B cell (primary cell): ENCODE results near the gene DNALI1. TPM values are rescaled to one million over a fixed set of nuclear protein-coding genes. Genes with fewer than 3 reads are reported as not detected.
"Not testable (repeated sequence)": the region's sequence is repeated elsewhere in the genome, so short reads cannot be mapped to it uniquely, and the experiment has no call there.

Experiments
- ATAC-seq: fragments of 200-7000 bp; cut with Tn5 transposase; one replicate; pipeline ENCODE4 v1.10.0; 2021; ENCODE audit warnings: low read depth, mild to moderate bottlenecking, moderate number of reproducible peaks, moderate library complexity
- CTCF ChIA-PET: fragments of 350-600 bp; sonication (Branson Sonifier 250); formaldehyde crosslinking; loops from one replicate; lab custom pipeline; 2021; ENCODE audit warnings: antibody characterized with exemption, inconsistent platforms; lab: Charles Lee
- POLR2A ChIA-PET: fragments of 350-600 bp; sonication (Branson Sonifier 250); formaldehyde crosslinking; loops from one replicate; lab custom pipeline; 2021; ENCODE audit warnings: antibody characterized with exemption; lab: Charles Lee
- DNase-seq: peaks from one replicate; pipeline ENCODE4 v3.0.0; 2013
- H2AFZ ChIP-seq: 2 replicates; pipeline ENCODE4 v1.6.1; 2012; ENCODE audit warnings: mild to moderate bottlenecking, low read depth, low read length; ENCODE audit not compliant: insufficient read depth, poor library complexity, severe bottlenecking
- H3K27ac ChIP-seq, 2 donors: 1 replicate in 1 of 2; 2 replicates in 1 of 2; pipeline ENCODE4 v1.5.1; 2012 to 2013; ENCODE audit warnings: low read length in 2 of 2, mild to moderate bottlenecking in 2 of 2, moderate library complexity in 1 of 2
- H3K27me3 ChIP-seq, 4 experiments: fragments of 200-600 bp in 1 of 4; sonication (generic) in 1 of 4; replicated peaks in 1 of 4; 1 replicate in 2 of 4; 2 replicates in 2 of 4; pipeline versions ENCODE4 v1.6.1 to v1.7.0; 2013 to 2016; ENCODE audit warnings: low read length in 3 of 4, mild to moderate bottlenecking in 2 of 4, mixed read lengths in 1 of 4, moderate library complexity in 1 of 4; ENCODE audit not compliant: insufficient read depth in 4 of 4, control insufficient read depth in 3 of 4; ENCODE audit errors: control extremely low read depth in 1 of 4
- H3K36me3 ChIP-seq, 2 experiments: replicated peaks in 1 of 2; 1 replicate in 1 of 2; 2 replicates in 1 of 2; pipeline versions ENCODE4 v1.6.1 to v1.7.1; 2013; ENCODE audit warnings: low read length in 1 of 2; ENCODE audit not compliant: insufficient read depth in 2 of 2, control insufficient read depth in 1 of 2; ENCODE audit errors: control extremely low read depth in 1 of 2, extremely low read depth in 1 of 2
- H3K4me1 ChIP-seq, 2 donors: fragments of 200-600 bp in 1 of 2; sonication (generic) in 1 of 2; 1 replicate in 1 of 2; 2 replicates in 1 of 2; pipeline versions ENCODE4 v1.5.1 to v1.6.1; 2013 to 2017; ENCODE audit warnings: low read length in 2 of 2; ENCODE audit not compliant: control insufficient read depth in 2 of 2, insufficient read depth in 2 of 2
- H3K4me2 ChIP-seq: replicated peaks from 2 replicates; pipeline ENCODE3; 2012; ENCODE audit warnings: mild to moderate bottlenecking, low read depth, low read length; ENCODE audit not compliant: poor library complexity, severe bottlenecking
- H3K4me3 ChIP-seq, 5 experiments: fragments of 200-600 bp in 1 of 5; sonication (generic) in 1 of 5; 1 replicate in 3 of 5; 2 replicates in 2 of 5; pipeline versions ENCODE4 v1.5.1 to v1.7.0; 2011 to 2016; ENCODE audit warnings: low read length in 4 of 5, mild to moderate bottlenecking in 4 of 5, low read depth in 2 of 5, control low read depth in 1 of 5, moderate library complexity in 1 of 5; ENCODE audit not compliant: insufficient read depth in 1 of 5; ENCODE audit errors: control extremely low read depth in 1 of 5, extremely low read depth in 1 of 5
- H3K79me2 ChIP-seq: fragments of 200-600 bp; sonication (generic); one replicate; pipeline ENCODE4 v1.6.0; 2016; ENCODE audit warnings: low read length; ENCODE audit not compliant: control insufficient read depth, insufficient read depth
- H3K9ac ChIP-seq: fragments of 200-600 bp; sonication (generic); 2 replicates; pipeline ENCODE4 v1.6.1; 2017; ENCODE audit warnings: mild to moderate bottlenecking, low read length, moderate library complexity
- H3K9me3 ChIP-seq, 3 donors: one replicate each; pipeline versions ENCODE4 v1.6.1 to v1.7.1; 2013; ENCODE audit warnings: low read length in 2 of 3; ENCODE audit not compliant: control insufficient read depth in 2 of 3, insufficient read depth in 1 of 3; ENCODE audit errors: control extremely low read depth in 1 of 3
- H4K20me1 ChIP-seq: 2 replicates; pipeline ENCODE4 v1.6.0; 2012; ENCODE audit warnings: mild to moderate bottlenecking, low read length; ENCODE audit not compliant: insufficient read depth, control insufficient read depth, poor library complexity, severe bottlenecking
- H3K27ac Mint-ChIP-seq: one replicate; pipeline ENCODE4 v1.8.0; 2021; ENCODE audit warnings: mixed read lengths
- H3K27me3 Mint-ChIP-seq: one replicate; pipeline ENCODE4 v1.8.0; 2021; ENCODE audit warnings: mixed read lengths
- H3K4me1 Mint-ChIP-seq: one replicate; pipeline ENCODE4 v1.8.0; 2021; ENCODE audit warnings: mixed read lengths
- H3K4me3 Mint-ChIP-seq: one replicate; pipeline ENCODE4 v1.8.0; 2021; ENCODE audit warnings: mixed read lengths
- H3K9me3 Mint-ChIP-seq: one replicate; pipeline ENCODE4 v1.8.0; 2022; ENCODE audit warnings: mixed read lengths; ENCODE audit not compliant: insufficient read depth
- EZH2 ChIP-seq: IDR thresholded peaks from 2 replicates; pipeline ENCODE4 v1.6.1; 2012; ENCODE audit warnings: borderline replicate concordance, low read depth, mild to moderate bottlenecking, moderate library complexity, low read length; ENCODE audit not compliant: insufficient read depth, poor library complexity, severe bottlenecking
- WGBS: methylation state at CpG from one replicate; pipeline ENCODE4 v1.1.5; 2013; ENCODE audit warnings: missing lambda C conversion rate; ENCODE audit not compliant: insufficient coverage; 5-methylcytosine and 5-hydroxymethylcytosine counted together
- intact Hi-C: fragments of 100-400 bp; cut with micrococcal nuclease; formaldehyde crosslinking; loops from one replicate; pipeline ENCODE4 v1.10.0; 2022
- polyA plus RNA-seq: library from polyadenylated mRNA; depleted of rRNA; stranded (reverse); fragments of >200 nt; gene quantifications from 2 replicates; pipeline ENCODE4 v1.2.3, GENCODE V29; 2012
- total RNA-seq, 2 donors: library from RNA; stranded (reverse); fragments of 120-200 nt in 1 of 2; gene quantifications; 1 replicate in 1 of 2; 2 replicates in 1 of 2; pipeline versions ENCODE4 v1.2.3 to v1.2.4, GENCODE V29; 2013 to 2022
- TF ChIP-seq, protein P1 (sequence below): fragments of 200-600 bp; IDR thresholded peaks from one replicate; pipeline ENCODE4 v1.8.0; 2022; ENCODE audit warnings: antibody characterized with exemption, mild to moderate bottlenecking

DNALI1 gene
- total and polyA plus RNA-seq, 2 donors (not counting 1 experiment from before 2014, with no cell fraction given): not detected

DNA sequence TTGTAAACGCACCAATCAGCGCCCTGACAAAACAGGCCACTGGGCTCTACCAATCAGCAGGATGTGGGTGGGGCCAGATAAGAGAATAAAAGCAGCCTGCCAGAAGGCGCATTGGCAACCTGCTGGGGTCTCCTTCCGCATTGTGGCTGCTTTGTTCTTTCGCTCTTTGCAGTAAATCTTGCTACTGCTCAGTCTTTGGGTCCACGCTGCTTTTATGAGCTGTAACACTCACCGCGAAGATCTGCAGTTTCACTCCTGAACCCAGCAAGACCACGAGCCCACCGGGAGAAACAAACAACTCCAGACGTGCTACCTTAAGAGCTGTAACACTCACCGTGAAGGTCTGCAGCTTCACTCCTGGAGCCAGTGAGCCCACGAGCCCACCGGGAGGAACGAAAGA, 37.8 kb upstream of the DNALI1 start:
- intact Hi-C loops, H3K36me3 ChIP-seq, POLR2A ChIA-PET, H4K20me1 ChIP-seq, H3K9me3 ChIP-seq, H3K9me3 Mint-ChIP-seq, H3K27me3 Mint-ChIP-seq, H3K27ac ChIP-seq, H3K79me2 ChIP-seq, ATAC-seq, H3K27me3 ChIP-seq, H3K4me2 ChIP-seq, CTCF ChIA-PET: not testable (repeated sequence)
- Histone ChIP-seq H3K9ac (peak overlapping the region; percentile 29), H2AFZ (peak overlapping the region; percentile 36), H3K4me1 (peaks cover 5 to 12% of the 10 kb centered on the region in 2 donors), H3K4me3 (peak overlapping the region in 2 of 5 experiments; percentile 11 to 43)
- peak overlapping the region; percentile 85 for H3K4me3 Mint-ChIP-seq
- H3K27ac Mint-ChIP-seq: peak overlapping the region; percentile 44
- peaks cover 22% of the 10 kb centered on the region for H3K4me1 Mint-ChIP-seq
- 86% methylated on average over 15 of the region's 15 CpGs for WGBS
- DNase-seq: peak; percentile 23

DNA sequence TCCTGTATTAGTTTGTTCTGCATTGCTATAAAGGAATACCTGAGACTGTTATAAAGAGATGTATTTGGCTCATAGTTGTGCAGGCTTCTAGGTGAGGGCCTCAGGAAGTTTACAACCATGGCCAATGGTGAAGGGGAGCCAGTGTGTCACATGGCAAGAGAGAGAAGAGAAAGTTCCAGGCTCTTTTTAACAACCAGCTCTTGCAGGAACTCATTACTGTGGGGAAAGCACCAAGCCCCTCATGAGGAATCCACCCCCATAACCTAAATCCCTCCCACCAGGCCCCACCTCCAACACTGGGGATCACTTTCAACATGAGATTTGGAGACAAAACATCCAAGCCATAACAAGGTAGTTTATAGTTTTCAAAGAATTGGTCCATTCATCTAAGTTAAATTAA, 37.1 kb upstream of the DNALI1 start:
- DNase-seq (peak; percentile 21), ATAC-seq (no peak)
- no peaks in the 10 kb centered on the region for H3K36me3 ChIP-seq
- peaks cover 5 to 11% of the 10 kb centered on the region in 2 donors for H3K4me1 ChIP-seq
- CTCF ChIA-PET: no interaction called here
- Mint-ChIP-seq H3K27ac (peak overlapping the region; percentile 32), H3K27me3 (peaks cover 5% of the 10 kb centered on the region), H3K9me3 (peaks cover 3% of the 10 kb centered on the region), H3K4me3 (peak overlapping the region; percentile 85), H3K4me1 (peaks cover 21% of the 10 kb centered on the region)
- peak overlapping the region; percentile 5 for H3K4me2 ChIP-seq
- H3K4me3 ChIP-seq: peak overlapping the region in 3 of 5 experiments; percentile 11 to 43 (median 14)
- intact Hi-C loops: no loop called here
- no peaks in the 10 kb centered on the region for H3K27me3 ChIP-seq
- POLR2A ChIA-PET: no interaction called here
- no peaks in the 10 kb centered on the region for H4K20me1 ChIP-seq
- no peaks in the 10 kb centered on the region for H3K79me2 ChIP-seq
- H2AFZ ChIP-seq: peak overlapping the region; percentile 36
- no peak for TF ChIP-seq EZH2
- TF ChIP-seq, protein P1, sequence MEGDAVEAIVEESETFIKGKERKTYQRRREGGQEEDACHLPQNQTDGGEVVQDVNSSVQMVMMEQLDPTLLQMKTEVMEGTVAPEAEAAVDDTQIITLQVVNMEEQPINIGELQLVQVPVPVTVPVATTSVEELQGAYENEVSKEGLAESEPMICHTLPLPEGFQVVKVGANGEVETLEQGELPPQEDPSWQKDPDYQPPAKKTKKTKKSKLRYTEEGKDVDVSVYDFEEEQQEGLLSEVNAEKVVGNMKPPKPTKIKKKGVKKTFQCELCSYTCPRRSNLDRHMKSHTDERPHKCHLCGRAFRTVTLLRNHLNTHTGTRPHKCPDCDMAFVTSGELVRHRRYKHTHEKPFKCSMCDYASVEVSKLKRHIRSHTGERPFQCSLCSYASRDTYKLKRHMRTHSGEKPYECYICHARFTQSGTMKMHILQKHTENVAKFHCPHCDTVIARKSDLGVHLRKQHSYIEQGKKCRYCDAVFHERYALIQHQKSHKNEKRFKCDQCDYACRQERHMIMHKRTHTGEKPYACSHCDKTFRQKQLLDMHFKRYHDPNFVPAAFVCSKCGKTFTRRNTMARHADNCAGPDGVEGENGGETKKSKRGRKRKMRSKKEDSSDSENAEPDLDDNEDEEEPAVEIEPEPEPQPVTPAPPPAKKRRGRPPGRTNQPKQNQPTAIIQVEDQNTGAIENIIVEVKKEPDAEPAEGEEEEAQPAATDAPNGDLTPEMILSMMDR: no peak
- no peak overlapping the region for H3K27ac ChIP-seq
- peak overlapping the region; percentile 29 for H3K9ac ChIP-seq
- H3K9me3 ChIP-seq: no peaks in the 10 kb centered on the region

DNA sequence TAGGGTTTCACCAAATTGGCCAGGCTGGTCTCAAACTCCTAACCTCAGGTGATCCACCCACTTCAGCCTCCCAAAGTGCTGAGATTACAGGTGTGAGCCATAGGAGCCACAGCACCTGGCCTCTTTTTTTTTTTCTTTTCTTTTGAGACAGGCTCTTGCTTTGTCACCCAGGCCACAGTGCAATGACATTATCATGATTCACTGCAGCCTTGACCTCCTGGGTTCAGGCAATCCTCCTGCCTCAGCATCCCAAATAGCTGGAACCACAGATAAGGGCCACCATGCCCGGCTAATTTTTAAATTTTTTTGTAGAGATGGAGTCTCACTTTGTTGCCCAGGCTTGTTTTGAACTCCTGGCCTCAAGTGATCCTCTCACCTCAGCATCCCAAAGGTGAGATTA, 26.9 kb upstream of the DNALI1 start:
- CTCF ChIA-PET, H3K79me2 ChIP-seq, intact Hi-C loops, H4K20me1 ChIP-seq, H3K36me3 ChIP-seq, H3K9me3 Mint-ChIP-seq, POLR2A ChIA-PET, DNase-seq, H3K4me2 ChIP-seq, H3K4me3 ChIP-seq, H3K4me1 Mint-ChIP-seq, ATAC-seq, H3K27me3 Mint-ChIP-seq, H3K9me3 ChIP-seq, H3K27ac ChIP-seq, H3K27ac Mint-ChIP-seq, H3K4me1 ChIP-seq, H3K4me3 Mint-ChIP-seq, H2AFZ ChIP-seq, H3K27me3 ChIP-seq, H3K9ac ChIP-seq: not testable (repeated sequence)
- no CpG with 5 or more reads among the region's 1 CpG for WGBS
